Mesenchymal stem cell (in vitro differentiated cells and primary cell): ENCODE data around the gene EDEM1.
A peak's percentile ranks its signal among the peaks of the same experiment; 100 is the strongest.
"Not testable (repeated sequence)": the region's sequence is repeated elsewhere in the genome, so short reads cannot be mapped to it uniquely, and the experiment has no call there.

Experiments
- DNase-seq: peaks from one replicate; pipeline ENCODE4 v3.0.0-alpha.2; 2013
- H2AFZ ChIP-seq: one replicate; pipeline ENCODE4 v1.6.1; 2013; ENCODE audit warnings: low read depth, mild to moderate bottlenecking, control low read depth, inconsistent platforms, low read length, moderate library complexity
- H2AK5ac ChIP-seq: 2 replicates; pipeline ENCODE4 v1.6.1; 2013; ENCODE audit warnings: low read length, moderate library complexity, mild to moderate bottlenecking, inconsistent platforms; ENCODE audit not compliant: severe bottlenecking
- H2BK120ac ChIP-seq: one replicate; pipeline ENCODE4 v1.6.1; 2013; ENCODE audit warnings: low read depth, mild to moderate bottlenecking, inconsistent platforms, low read length, moderate library complexity
- H2BK12ac ChIP-seq, 2 experiments: one replicate each; pipeline ENCODE4 v1.6.1; 2013; ENCODE audit warnings: inconsistent platforms in 2 of 2, low read length in 2 of 2, mild to moderate bottlenecking in 2 of 2, moderate library complexity in 2 of 2, control low read depth in 1 of 2
- H2BK15ac ChIP-seq: one replicate; pipeline ENCODE4 v1.6.1; 2013; ENCODE audit warnings: mild to moderate bottlenecking, low read depth, inconsistent platforms; ENCODE audit not compliant: poor library complexity, severe bottlenecking
- H2BK5ac ChIP-seq: 2 replicates; pipeline ENCODE4 v1.6.1; 2013; ENCODE audit warnings: low read depth, mild to moderate bottlenecking, low read length, control low read depth, inconsistent platforms; ENCODE audit not compliant: poor library complexity, severe bottlenecking
- H3K14ac ChIP-seq, 2 experiments: one replicate each; pipeline ENCODE4 v1.6.1; 2013; ENCODE audit warnings: inconsistent platforms in 2 of 2, low read length in 2 of 2, control low read depth in 1 of 2, mild to moderate bottlenecking in 1 of 2, moderate library complexity in 1 of 2
- H3K18ac ChIP-seq, 2 experiments: one replicate each; pipeline ENCODE4 v1.6.1; 2013; ENCODE audit warnings: inconsistent platforms in 2 of 2, low read length in 2 of 2, control low read depth in 1 of 2, low read depth in 1 of 2, mild to moderate bottlenecking in 1 of 2
- H3K23ac ChIP-seq, 2 experiments: one replicate each; pipeline ENCODE4 v1.6.1; 2013; ENCODE audit warnings: inconsistent platforms in 2 of 2, low read length in 2 of 2, mild to moderate bottlenecking in 2 of 2, moderate library complexity in 2 of 2, control low read depth in 1 of 2
- H3K27ac ChIP-seq: 2 replicates; pipeline ENCODE4 v1.5.1; 2013; ENCODE audit warnings: mild to moderate bottlenecking, moderate library complexity, low read length, control low read depth, inconsistent platforms; ENCODE audit not compliant: poor library complexity, severe bottlenecking
- H3K27me3 ChIP-seq, 2 experiments: 2 replicates each; pipeline versions ENCODE4 v1.6.1 to v1.7.0; 2013; ENCODE audit warnings: low read length in 2 of 2, mild to moderate bottlenecking in 2 of 2, moderate library complexity in 2 of 2, control low read depth in 1 of 2, inconsistent platforms in 1 of 2; ENCODE audit not compliant: control insufficient read depth in 1 of 2, insufficient read depth in 1 of 2
- H3K36me3 ChIP-seq, 2 experiments: 2 replicates each; pipeline versions ENCODE4 v1.6.1 to v1.7.0; 2013; ENCODE audit warnings: low read length in 2 of 2, control low read depth in 1 of 2, inconsistent platforms in 1 of 2, low read depth in 1 of 2, mild to moderate bottlenecking in 1 of 2; ENCODE audit not compliant: insufficient read depth in 2 of 2, control insufficient read depth in 1 of 2
- H3K4ac ChIP-seq, 2 experiments: one replicate each; pipeline ENCODE4 v1.6.1; 2013; ENCODE audit warnings: inconsistent platforms in 2 of 2, low read length in 2 of 2, mild to moderate bottlenecking in 2 of 2, moderate library complexity in 2 of 2, control low read depth in 1 of 2, low read depth in 1 of 2
- H3K4me1 ChIP-seq: 2 replicates; pipeline ENCODE4 v1.6.1; 2013; ENCODE audit warnings: low read depth, low read length, control low read depth; ENCODE audit not compliant: control insufficient read depth, insufficient read depth
- H3K4me2 ChIP-seq: 2 replicates; pipeline ENCODE4 v1.6.1; 2013; ENCODE audit warnings: low read length, mild to moderate bottlenecking, inconsistent platforms; ENCODE audit not compliant: poor library complexity, severe bottlenecking
- H3K4me3 ChIP-seq, 2 experiments: 2 replicates each; pipeline versions ENCODE4 v1.5.1 to v1.7.0; 2013; ENCODE audit warnings: low read length in 2 of 2, mild to moderate bottlenecking in 2 of 2, control low read depth in 1 of 2, low read depth in 1 of 2; ENCODE audit not compliant: insufficient read depth in 1 of 2
- H3K79me1 ChIP-seq: replicated peaks from 2 replicates; pipeline ENCODE4 v1.6.1; 2013; ENCODE audit warnings: mild to moderate bottlenecking, control low read depth, low read length, inconsistent platforms; ENCODE audit not compliant: poor library complexity, severe bottlenecking
- H3K9ac ChIP-seq: 2 replicates; pipeline ENCODE4 v1.7.0; 2013; ENCODE audit warnings: mild to moderate bottlenecking, low read length, moderate library complexity
- H3K9me3 ChIP-seq: 2 replicates; pipeline ENCODE4 v1.7.0; 2013; ENCODE audit warnings: mild to moderate bottlenecking, low read length; ENCODE audit not compliant: control insufficient read depth
- H4K8ac ChIP-seq: one replicate; pipeline ENCODE4 v1.6.1; 2013; ENCODE audit warnings: inconsistent platforms, mild to moderate bottlenecking, low read length, moderate library complexity
- H4K91ac ChIP-seq: one replicate; pipeline ENCODE4 v1.6.1; 2013; ENCODE audit warnings: mild to moderate bottlenecking, low read length, inconsistent platforms
- WGBS: methylation state at CpG from one replicate; pipeline ENCODE4 v1.1.7; 2013; ENCODE audit warnings: mixed read lengths; 5-methylcytosine and 5-hydroxymethylcytosine counted together

The EDEM1 gene

GRCh38 chr3:5170975-5171374 lies 16.5 kb upstream of the EDEM1 start:
- no peak overlapping the region for H3K4me2 ChIP-seq
- no peak overlapping the region for H4K91ac ChIP-seq
- H2AFZ ChIP-seq: no peak overlapping the region
- no peak overlapping the region for H3K14ac ChIP-seq
- no peak for DNase-seq
- 87% methylated on average over 3 of the region's 5 CpGs for WGBS
- no peaks in the 10 kb centered on the region for H3K27me3 ChIP-seq
- no peak overlapping the region for H2BK15ac ChIP-seq
- no peak overlapping the region for H2BK5ac ChIP-seq
- no peaks in the 10 kb centered on the region for H3K9me3 ChIP-seq
- peaks cover 10 to 51% of the 10 kb centered on the region in 2 experiments for H3K36me3 ChIP-seq
- H3K18ac ChIP-seq: no peak overlapping the region
- H3K23ac ChIP-seq: no peak overlapping the region
- H2BK12ac ChIP-seq: no peak overlapping the region
- no peak overlapping the region for H3K4ac ChIP-seq
- no peak overlapping the region for H3K4me3 ChIP-seq
- H4K8ac ChIP-seq: no peak overlapping the region
- no peaks in the 10 kb centered on the region for H3K4me1 ChIP-seq
- H3K9ac ChIP-seq: no peak overlapping the region
- no peak overlapping the region for H3K27ac ChIP-seq
- peaks cover 6% of the 10 kb centered on the region for H3K79me1 ChIP-seq
- H2BK120ac ChIP-seq: no peak overlapping the region
- no peak overlapping the region for H2AK5ac ChIP-seq

GRCh38 chr3:5172018-5172417 lies 15.5 kb upstream of the EDEM1 start:
- Histone ChIP-seq H2AK5ac (no peak overlapping the region), H3K36me3 (peaks cover 12 to 62% of the 10 kb centered on the region in 2 experiments), H3K4ac (no peak overlapping the region), H2AFZ (no peak overlapping the region), H2BK120ac (no peak overlapping the region), H2BK12ac (no peak overlapping the region), H3K9ac (no peak overlapping the region), H4K91ac (no peak overlapping the region), H3K4me1 (no peaks in the 10 kb centered on the region), H3K9me3 (no peaks in the 10 kb centered on the region), H3K14ac (no peak overlapping the region), H2BK15ac (no peak overlapping the region), H3K27me3 (no peaks in the 10 kb centered on the region), H4K8ac (no peak overlapping the region), H3K23ac (no peak overlapping the region), H3K79me1 (peaks cover 6% of the 10 kb centered on the region), H2BK5ac (no peak overlapping the region), H3K4me3 (no peak overlapping the region), H3K27ac (no peak overlapping the region), H3K18ac (no peak overlapping the region), H3K4me2 (no peak overlapping the region)
- no peak for DNase-seq
- 99% methylated on average over 3 of the region's 4 CpGs for WGBS

DNA sequence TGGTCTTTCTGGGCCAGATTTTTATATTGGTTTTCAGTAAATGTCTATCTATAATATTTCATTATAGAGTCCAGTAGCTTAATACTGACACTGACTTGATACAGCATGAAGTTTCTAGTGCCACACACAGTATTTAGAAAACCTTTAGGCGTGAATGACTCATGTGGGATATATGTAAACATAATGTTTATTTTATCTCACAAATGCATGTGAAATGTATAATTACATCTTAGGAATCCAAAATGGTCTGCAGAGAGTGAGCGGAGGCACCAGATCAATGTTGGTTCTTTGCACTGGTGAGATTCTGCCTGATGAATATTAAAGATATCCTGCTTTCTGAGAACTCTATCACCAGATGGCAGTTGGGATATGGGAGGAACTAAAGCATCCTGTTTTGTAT lies 8.5 kb upstream of the EDEM1 start:
- H2AK5ac ChIP-seq, H3K23ac ChIP-seq, H3K9me3 ChIP-seq, H2BK5ac ChIP-seq, H3K27ac ChIP-seq, H2BK12ac ChIP-seq, H3K4me1 ChIP-seq, H4K8ac ChIP-seq, H3K18ac ChIP-seq, H3K14ac ChIP-seq, H3K4me3 ChIP-seq, H2AFZ ChIP-seq, H2BK15ac ChIP-seq, H2BK120ac ChIP-seq, H3K27me3 ChIP-seq, H4K91ac ChIP-seq, H3K4me2 ChIP-seq, H3K9ac ChIP-seq, H3K4ac ChIP-seq: not testable (repeated sequence)
- H3K79me1 ChIP-seq: peaks cover 15% of the 10 kb centered on the region
- WGBS: 88% methylated on average over 1 of the region's 2 CpGs
- DNase-seq: peak; percentile 31
- peaks cover 21 to 93% of the 10 kb centered on the region in 2 experiments for H3K36me3 ChIP-seq

- H2AK5ac ChIP-seq: no peak overlapping the region
- no peak overlapping the region for H2BK12ac ChIP-seq
- DNase-seq: no peak
- no peak overlapping the region for H2BK120ac ChIP-seq
- H3K14ac ChIP-seq: no peak overlapping the region
- no peaks in the 10 kb centered on the region for H3K4me1 ChIP-seq
- H3K4me2 ChIP-seq: no peak overlapping the region
- no peak overlapping the region for H3K4ac ChIP-seq
- H3K9me3 ChIP-seq: no peaks in the 10 kb centered on the region
- no peak overlapping the region for H3K23ac ChIP-seq
- no peak overlapping the region for H4K8ac ChIP-seq
- H3K36me3 ChIP-seq: peaks cover 15 to 83% of the 10 kb centered on the region in 2 experiments
- WGBS: 100% methylated on average over 1 of the region's 2 CpGs
- no peak overlapping the region for H3K18ac ChIP-seq
- H3K27me3 ChIP-seq: no peaks in the 10 kb centered on the region
- H3K4me3 ChIP-seq: no peak overlapping the region
- no peak overlapping the region for H2AFZ ChIP-seq
- H4K91ac ChIP-seq: no peak overlapping the region
- H3K27ac ChIP-seq: no peak overlapping the region
- peaks cover 12% of the 10 kb centered on the region for H3K79me1 ChIP-seq
- H2BK15ac ChIP-seq: no peak overlapping the region
- H3K9ac ChIP-seq: no peak overlapping the region
- H2BK5ac ChIP-seq: no peak overlapping the region
Observed at GRCh38 chr3:5181469-5182141, 5.9 kb upstream of the EDEM1 start.
